Right cardiac atrium (tissue), 5 donors: ENCODE results near the gene CCDC54. TPM values are rescaled to one million over a fixed set of nuclear protein-coding genes. Genes with fewer than 3 reads are reported as not detected.
"Not testable (repeated sequence)": the region's sequence is repeated elsewhere in the genome, so short reads cannot be mapped to it uniquely, and the experiment has no call there.

ENCODE experiments used
- ATAC-seq, 2 donors: fragments of 200-7000 bp; cut with Tn5 transposase; one replicate each; pipeline versions ENCODE4 v1.8.0 to v1.9.1; 2020; ENCODE audit warnings: moderate library complexity in 2 of 2, mild to moderate bottlenecking in 1 of 2
- DNase-seq, 3 donors: peaks; one replicate each; pipeline ENCODE4 v3.0.0-alpha.2; 2020
- H3K27ac ChIP-seq: one replicate; pipeline ENCODE4 v1.5.1; 2013; ENCODE audit warnings: mild to moderate bottlenecking, low read length, control low read depth, moderate library complexity
- H3K27me3 ChIP-seq: one replicate; pipeline ENCODE4 v1.6.1; 2013; ENCODE audit not compliant: control insufficient read depth, insufficient read depth
- H3K4me1 ChIP-seq: one replicate; pipeline ENCODE4 v1.6.1; 2013; ENCODE audit warnings: low read length; ENCODE audit not compliant: control insufficient read depth, insufficient read depth
- H3K4me3 ChIP-seq: one replicate; pipeline ENCODE4 v1.5.1; 2013; ENCODE audit warnings: low read length, control low read depth
- H3K9me3 ChIP-seq: one replicate; pipeline ENCODE4 v1.6.1; 2013; ENCODE audit warnings: low read length; ENCODE audit not compliant: control insufficient read depth
- WGBS: extraction: QIAGEN DNeasy Blood & Tissue Kit; methylation state at CpG from one replicate; pipeline ENCODE4 v1.1.7; 2013; 5-methylcytosine and 5-hydroxymethylcytosine counted together
- intact Hi-C, 4 donors: fragments of 100-400 bp; cut with DNase I; formaldehyde crosslinking; loops; one replicate each; pipeline versions ENCODE4 v1.11.0 to v1.14.0; 2022 to 2023
- long read RNA-seq, 4 donors: library from polyadenylated mRNA; unstranded; transcript quantifications; one replicate each; pipeline ENCODE4 v2.0.0, GENCODE V29; 2020 to 2021
- polyA plus RNA-seq: library from polyadenylated mRNA; stranded (reverse); fragments of 200-250 nt; gene quantifications from one replicate; pipeline ENCODE4 v1.2.3, GENCODE V29; 2013
- total RNA-seq, 4 donors: library from RNA; stranded (reverse); fragmentation: NEBNext Ultra II Directional; extraction: Animal tissue kit (Norgen Biotek cat#: 25700); gene quantifications; one replicate each; pipeline ENCODE4 v1.2.1, GENCODE V29; 2021
- donor health status: healthy with polysubstance abuse.
- donor health status: DM: no; HTN: yes; CAD: no.
- donor health status: DM: no; HTN: no; CAD: no.
- donor health status: DM: no; HTN: yes; CAD: no; lungs with severe emphysema.
- donor health status: DM: yes; HTN: yes; CAD: no.

Gene CCDC54
- total RNA-seq: not detected
- polyA plus RNA-seq: not detected
- long read RNA-seq, donor 1: 0 reads
- long read RNA-seq, donor 2: 0 reads
- long read RNA-seq, donor 3: 0 reads
- long read RNA-seq, donor 4: 0 reads

- Histone ChIP-seq H3K9me3 (no peaks in the 10 kb centered on the region), H3K4me1 (no peaks in the 10 kb centered on the region), H3K27ac (no peak within 1 kb of the TSS), H3K27me3 (no peaks in the 10 kb centered on the region), H3K4me3 (no peak within 1 kb of the TSS)
- intact Hi-C loops: no loop called here
- no peak for DNase-seq
- ATAC-seq: no peak
Measured at GRCh38 chr3:107377151-107377550, at the start of gene CCDC54. Gene CCDC54 (plus strand): TSS chr3:107377439. CDS start chr3:107377588, 149 bp downstream.

GRCh38 chr3:107328069-107328468 is 49.2 kb upstream of the CCDC54 start:
- H3K9me3 ChIP-seq: no peaks in the 10 kb centered on the region
- no peaks in the 10 kb centered on the region for H3K27me3 ChIP-seq
- ATAC-seq (no peak), DNase-seq (peak in 1 of 3 donors; percentile 23)
- no peak overlapping the region for H3K4me3 ChIP-seq
- WGBS: 84% methylated on average over 2 of the region's 2 CpGs
- no peaks in the 10 kb centered on the region for H3K4me1 ChIP-seq
- H3K27ac ChIP-seq: no peak overlapping the region
- intact Hi-C loops: no loop called here

GRCh38 chr3:107329088-107329487 is 48.2 kb upstream of the CCDC54 start:
- H3K4me1 ChIP-seq: no peaks in the 10 kb centered on the region
- intact Hi-C loops: no loop called here
- no peaks in the 10 kb centered on the region for H3K9me3 ChIP-seq
- DNase-seq (no peak), ATAC-seq (no peak)
- no peak overlapping the region for H3K27ac ChIP-seq
- 87% methylated on average over 5 of the region's 5 CpGs for WGBS
- no peaks in the 10 kb centered on the region for H3K27me3 ChIP-seq
- H3K4me3 ChIP-seq: no peak overlapping the region

- H3K27me3 ChIP-seq, H3K4me1 ChIP-seq, ATAC-seq, H3K27ac ChIP-seq, H3K9me3 ChIP-seq, H3K4me3 ChIP-seq, intact Hi-C loops, DNase-seq: not testable (repeated sequence)
- 96% methylated on average over 3 of the region's 3 CpGs for WGBS
Measured at GRCh38 chr3:107339690-107340089, 37.5 kb upstream of the CCDC54 start.

GRCh38 chr3:107344722-107345121 is 32.5 kb upstream of the CCDC54 start:
- no peak for ATAC-seq
- Histone ChIP-seq H3K27me3 (no peaks in the 10 kb centered on the region), H3K9me3 (no peaks in the 10 kb centered on the region), H3K4me1 (no peaks in the 10 kb centered on the region), H3K4me3 (no peak overlapping the region), H3K27ac (no peak overlapping the region)
- DNase-seq: no peak
- intact Hi-C loops: no loop called here

GRCh38 chr3:107345822-107346405 is 31.3 kb upstream of the CCDC54 start:
- Histone ChIP-seq H3K27ac (no peak overlapping the region), H3K9me3 (no peaks in the 10 kb centered on the region), H3K4me1 (no peaks in the 10 kb centered on the region), H3K4me3 (no peak overlapping the region), H3K27me3 (no peaks in the 10 kb centered on the region)
- DNase-seq (no peak), ATAC-seq (peak in 1 of 2 donors; percentile 46)
- 57% methylated on average over 4 of the region's 4 CpGs for WGBS
- intact Hi-C loops: no loop called here

GRCh38 chr3:107346564-107346963 is 30.7 kb upstream of the CCDC54 start:
- Histone ChIP-seq H3K27ac (no peak overlapping the region), H3K9me3 (no peaks in the 10 kb centered on the region), H3K27me3 (no peaks in the 10 kb centered on the region), H3K4me1 (no peaks in the 10 kb centered on the region), H3K4me3 (no peak overlapping the region)
- 50% methylated on average over 2 of the region's 2 CpGs for WGBS
- ATAC-seq (peak in 1 of 2 donors; percentile 84), DNase-seq (no peak)
- intact Hi-C loops: no loop called here

GRCh38 chr3:107347751-107348150 is 29.5 kb upstream of the CCDC54 start:
- no peak for DNase-seq
- ATAC-seq: peak in 1 of 2 donors; percentile 71
- Histone ChIP-seq H3K4me1 (no peaks in the 10 kb centered on the region), H3K4me3 (no peak overlapping the region), H3K9me3 (no peaks in the 10 kb centered on the region), H3K27ac (no peak overlapping the region), H3K27me3 (no peaks in the 10 kb centered on the region)
- 31% methylated on average over 2 of the region's 2 CpGs for WGBS
- intact Hi-C loops: no loop called here

- WGBS: 92% methylated on average over 2 of the region's 2 CpGs
Measured at GRCh38 chr3:107356706-107357105, 20.5 kb upstream of the CCDC54 start.

GRCh38 chr3:107361633-107362032 is 15.6 kb upstream of the CCDC54 start:
- ATAC-seq: no peak
- intact Hi-C loops: no loop called here
- 81% methylated on average over 3 of the region's 3 CpGs for WGBS
- no peaks in the 10 kb centered on the region for H3K27me3 ChIP-seq
- DNase-seq: no peak
- H3K27ac ChIP-seq: no peak overlapping the region
- no peaks in the 10 kb centered on the region for H3K9me3 ChIP-seq
- no peak overlapping the region for H3K4me3 ChIP-seq
- no peaks in the 10 kb centered on the region for H3K4me1 ChIP-seq

More at GRCh38 chr3:107356706-107357105, 20.5 kb upstream of the CCDC54 start:
- Histone ChIP-seq H3K27ac (no peak overlapping the region), H3K9me3 (no peaks in the 10 kb centered on the region), H3K27me3 (no peaks in the 10 kb centered on the region), H3K4me3 (no peak overlapping the region), H3K4me1 (no peaks in the 10 kb centered on the region)
- DNase-seq (no peak), ATAC-seq (no peak)
- intact Hi-C loops: no loop called here

GRCh38 chr3:107365051-107365450 is 12.2 kb upstream of the CCDC54 start:
- 90% methylated on average over 4 of the region's 4 CpGs for WGBS
- intact Hi-C loops: no loop called here
- no peaks in the 10 kb centered on the region for H3K4me1 ChIP-seq
- DNase-seq (no peak), ATAC-seq (no peak)
- H3K27me3 ChIP-seq: no peaks in the 10 kb centered on the region
- H3K9me3 ChIP-seq: no peaks in the 10 kb centered on the region
- H3K4me3 ChIP-seq: no peak overlapping the region
- H3K27ac ChIP-seq: no peak overlapping the region

GRCh38 chr3:107366766-107367165 is 10.5 kb upstream of the CCDC54 start:
- H3K9me3 ChIP-seq: no peaks in the 10 kb centered on the region
- DNase-seq (no peak), ATAC-seq (no peak)
- WGBS: 84% methylated on average over 3 of the region's 3 CpGs
- H3K4me3 ChIP-seq: no peak overlapping the region
- intact Hi-C loops: no loop called here
- H3K4me1 ChIP-seq: no peaks in the 10 kb centered on the region
- no peak overlapping the region for H3K27ac ChIP-seq
- no peaks in the 10 kb centered on the region for H3K27me3 ChIP-seq
